Loucy (cell line): ENCODE results near the gene TMIGD2.

ENCODE experiments used
- CTCF ChIP-seq: fragments of 200-600 bp; sonication (generic); conservative IDR thresholded peaks from 2 replicates; pipeline ENCODE4 v1.5.1; 2014; ENCODE audit warnings: mild to moderate bottlenecking, antibody characterized with exemption, low read length
- EZH2phosphoT487 ChIP-seq: fragments of 200-600 bp; IDR thresholded peaks from 2 replicates; pipeline ENCODE4 v1.6.1; 2018; ENCODE audit warnings: antibody characterized with exemption, mild to moderate bottlenecking, moderate library complexity, borderline replicate concordance

- TF ChIP-seq EZH2phosphoT487 (no peak), CTCF (no peak)
Measured at GRCh38 chr19:4284974-4285373, 17.2 kb downstream of the TMIGD2 start.
